ENCODE results near the gene RAB28. TPM values are rescaled to one million over a fixed set of nuclear protein-coding genes. Genes with fewer than 3 reads are reported as not detected.

The RAB28 gene
- total RNA-seq, 4 donors from 2014 or later: 7.2 to 14.9 (median 13.1) TPM

DNA sequence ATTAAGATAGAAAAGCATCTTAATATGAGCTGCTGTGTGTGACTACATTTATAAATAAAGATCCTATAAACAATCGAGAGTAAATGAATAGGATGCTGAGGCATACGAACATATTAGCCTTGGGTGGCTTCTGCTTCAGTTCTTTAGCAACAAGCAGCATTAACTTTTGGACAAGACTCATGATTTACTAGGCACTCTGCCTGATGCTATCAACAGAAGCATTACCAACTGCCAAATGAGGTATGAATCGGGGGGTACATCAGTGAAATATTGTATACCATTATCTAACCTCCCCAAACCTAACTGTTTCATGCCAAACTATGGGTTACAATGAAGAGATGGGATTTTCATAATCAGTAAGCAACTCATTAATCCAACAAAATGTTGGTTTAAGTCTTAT lies 113.1 kb downstream of the RAB28 start:
- DNase-seq (ENCODE audit: low spot score in 2 of 2): no peak
- TF ChIP-seq, protein P1, sequence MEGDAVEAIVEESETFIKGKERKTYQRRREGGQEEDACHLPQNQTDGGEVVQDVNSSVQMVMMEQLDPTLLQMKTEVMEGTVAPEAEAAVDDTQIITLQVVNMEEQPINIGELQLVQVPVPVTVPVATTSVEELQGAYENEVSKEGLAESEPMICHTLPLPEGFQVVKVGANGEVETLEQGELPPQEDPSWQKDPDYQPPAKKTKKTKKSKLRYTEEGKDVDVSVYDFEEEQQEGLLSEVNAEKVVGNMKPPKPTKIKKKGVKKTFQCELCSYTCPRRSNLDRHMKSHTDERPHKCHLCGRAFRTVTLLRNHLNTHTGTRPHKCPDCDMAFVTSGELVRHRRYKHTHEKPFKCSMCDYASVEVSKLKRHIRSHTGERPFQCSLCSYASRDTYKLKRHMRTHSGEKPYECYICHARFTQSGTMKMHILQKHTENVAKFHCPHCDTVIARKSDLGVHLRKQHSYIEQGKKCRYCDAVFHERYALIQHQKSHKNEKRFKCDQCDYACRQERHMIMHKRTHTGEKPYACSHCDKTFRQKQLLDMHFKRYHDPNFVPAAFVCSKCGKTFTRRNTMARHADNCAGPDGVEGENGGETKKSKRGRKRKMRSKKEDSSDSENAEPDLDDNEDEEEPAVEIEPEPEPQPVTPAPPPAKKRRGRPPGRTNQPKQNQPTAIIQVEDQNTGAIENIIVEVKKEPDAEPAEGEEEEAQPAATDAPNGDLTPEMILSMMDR (IDR thresholded peaks at IDR 0.05): no peak
- TF ChIP-seq POLR2A (IDR thresholded peaks at IDR 0.05): no peak
- WGBS, 2 donors: 86 to 90% methylated on average over 3 of the region's 3 CpGs
- intact Hi-C loops (cut with DNase I; ENCODE audit: low total_unique reads): no loop called here
- H3K4me3 ChIP-seq (ENCODE audit: low read depth, poor library complexity, severe bottlenecking): no peak overlapping the region

DNA sequence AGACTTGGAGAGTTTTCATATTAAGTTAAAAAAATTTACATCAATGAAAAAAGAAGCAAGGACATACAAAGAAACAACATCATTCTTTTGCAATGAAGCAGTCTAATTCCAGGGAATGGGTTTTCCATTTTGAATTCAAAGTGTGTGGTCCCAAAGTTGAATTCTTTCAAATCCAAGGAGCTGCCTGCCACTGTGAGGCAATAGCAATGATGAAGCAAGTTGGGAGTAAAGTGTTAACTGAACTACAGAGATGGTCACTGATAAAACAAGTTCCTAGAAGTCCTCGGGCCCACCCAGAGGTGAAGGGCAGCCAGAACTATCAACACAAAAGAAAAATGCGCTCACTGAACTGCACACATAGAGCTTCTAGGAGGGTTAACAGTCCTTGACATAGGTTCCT lies 115.9 kb downstream of the RAB28 start:
- no peak for DNase-seq (ENCODE audit: low spot score in 2 of 2)
- intact Hi-C loops (cut with DNase I; ENCODE audit: low total_unique reads): no loop called here
- TF ChIP-seq POLR2A (IDR thresholded peaks at IDR 0.05): no peak
- TF ChIP-seq, protein P1 (IDR thresholded peaks at IDR 0.05): no peak
- no peak overlapping the region for H3K4me3 ChIP-seq (ENCODE audit: low read depth, poor library complexity, severe bottlenecking)
- 72 to 73% methylated on average over 2 of the region's 2 CpGs for WGBS, 2 donors

DNA sequence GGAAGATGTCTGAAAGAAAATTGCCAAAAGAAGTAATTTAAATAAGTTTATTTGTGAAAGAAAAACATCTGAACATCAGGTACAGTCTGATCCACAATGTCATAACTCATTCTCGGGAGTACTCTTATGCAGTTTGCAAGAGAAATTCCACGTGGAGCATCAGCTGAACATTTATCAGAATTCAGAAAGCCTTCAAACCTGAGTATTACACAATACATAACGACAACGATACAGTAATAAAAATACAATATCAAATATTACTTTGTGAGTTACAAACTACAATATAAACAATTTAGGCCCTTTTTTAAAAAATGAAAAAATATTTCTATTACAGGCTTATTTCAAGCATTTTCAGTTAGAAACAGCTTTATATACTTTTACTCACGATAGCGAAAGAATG lies 116.4 kb downstream of the RAB28 start:
- TF ChIP-seq POLR2A (IDR thresholded peaks at IDR 0.05): no peak
- TF ChIP-seq, protein P1 (IDR thresholded peaks at IDR 0.05): no peak
- 95 to 96% methylated on average over 6 of the region's 6 CpGs for WGBS, 2 donors
- intact Hi-C loops (cut with DNase I; ENCODE audit: low total_unique reads): no loop called here
- DNase-seq (ENCODE audit: low spot score in 2 of 2): no peak
- no peak overlapping the region for H3K4me3 ChIP-seq (ENCODE audit: low read depth, poor library complexity, severe bottlenecking)

DNA sequence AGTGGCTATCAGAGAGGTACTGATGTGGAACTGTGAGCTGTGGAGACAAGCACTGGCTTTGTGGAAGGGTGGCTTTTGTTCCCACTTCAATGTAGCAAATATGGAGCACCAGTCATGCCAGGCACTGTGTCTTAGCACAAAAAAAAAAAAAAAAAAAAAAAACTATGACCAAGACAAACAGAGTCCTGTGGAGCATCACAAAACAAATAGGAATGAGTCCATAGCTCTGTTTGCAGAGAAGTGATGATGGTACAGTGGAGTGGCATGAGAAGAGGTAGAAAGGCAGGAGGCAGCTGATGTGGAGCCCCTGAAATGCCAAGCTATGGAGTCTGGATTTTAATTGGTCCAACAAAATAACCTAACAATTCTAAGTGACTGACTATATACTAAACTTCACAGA lies 116.9 kb downstream of the RAB28 start:
- TF ChIP-seq, protein P1 (IDR thresholded peaks at IDR 0.05): no peak
- TF ChIP-seq POLR2A (IDR thresholded peaks at IDR 0.05): no peak
- no peak for DNase-seq (ENCODE audit: low spot score in 2 of 2)
- intact Hi-C loops (cut with DNase I; ENCODE audit: low total_unique reads): no loop called here
- H3K4me3 ChIP-seq (ENCODE audit: low read depth, poor library complexity, severe bottlenecking): no peak overlapping the region

DNA sequence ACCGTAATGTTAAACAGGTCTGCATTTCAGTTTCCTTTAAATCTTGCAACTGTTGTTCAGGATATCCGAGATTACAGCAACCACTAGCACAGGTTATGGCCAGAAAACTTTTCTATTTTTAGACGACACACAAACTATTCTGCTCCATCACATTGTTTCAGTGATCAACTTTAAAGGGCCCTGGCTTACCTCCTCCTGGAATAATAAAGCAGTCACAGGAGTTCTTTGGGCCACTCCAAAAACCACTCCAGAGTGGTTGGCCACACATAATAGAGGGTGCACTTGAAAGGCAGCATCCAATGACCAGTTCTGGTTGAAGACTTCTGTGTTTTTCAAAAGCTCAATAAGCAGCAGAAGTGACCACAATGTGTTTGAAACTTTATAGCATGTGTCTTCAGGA lies 118.9 kb downstream of the RAB28 start:
- TF ChIP-seq, protein P1 (IDR thresholded peaks at IDR 0.05): no peak
- no peak for TF ChIP-seq POLR2A (IDR thresholded peaks at IDR 0.05)
- H3K4me3 ChIP-seq (ENCODE audit: low read depth, poor library complexity, severe bottlenecking): no peak overlapping the region
- intact Hi-C loops (cut with DNase I; ENCODE audit: low total_unique reads): no loop called here
- DNase-seq (ENCODE audit: low spot score in 2 of 2): no peak
- 79 to 89% methylated on average over 3 of the region's 3 CpGs for WGBS, 2 donors

DNA sequence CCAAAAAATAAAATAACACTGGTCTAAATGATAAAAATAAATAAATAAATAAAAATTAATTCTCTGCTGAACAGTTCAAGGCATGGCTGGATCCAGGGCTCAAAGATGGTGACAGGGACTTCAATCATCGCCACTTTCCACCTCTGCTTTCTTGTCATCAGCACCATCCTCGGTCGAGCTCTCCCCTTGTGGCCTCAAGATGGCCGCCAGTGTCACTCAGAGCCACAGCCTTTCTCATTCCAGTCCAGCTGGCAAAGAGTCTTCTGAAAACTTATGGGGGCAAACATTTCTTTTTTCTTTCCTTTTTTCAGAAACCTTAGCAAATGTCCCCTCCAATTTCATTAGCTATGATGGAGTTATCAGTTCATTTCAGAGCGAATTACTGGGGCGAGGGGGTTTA lies 119.5 kb downstream of the RAB28 start:
- intact Hi-C loops (cut with DNase I; ENCODE audit: low total_unique reads): no loop called here
- TF ChIP-seq, protein P1 (IDR thresholded peaks at IDR 0.05): no peak
- no peak for TF ChIP-seq POLR2A (IDR thresholded peaks at IDR 0.05)

More for the DNA sequence above, 119.5 kb downstream of the RAB28 start:
- WGBS, 2 donors: 96 to 98% methylated on average over 6 of the region's 6 CpGs
- no peak for DNase-seq (ENCODE audit: low spot score in 2 of 2)
- no peak overlapping the region for H3K4me3 ChIP-seq (ENCODE audit: low read depth, poor library complexity, severe bottlenecking)

Measured in lower leg skin (tissue), 4 donors.